ENCODE data around the gene E2F2.

The E2F2 gene

GRCh38 chr1:23528250-23528978, 2.6 kb downstream of the E2F2 start (continued):
- TF ChIP-seq ZXDB (tag by site-specific recombination; IDR thresholded peaks at IDR 0.05) (peak; percentile 9; the same call in 1 of the 2 replicates), SP2 (tag by site-specific recombination; IDR thresholded peaks at IDR 0.05) (peak; percentile 59), ZNF341 (tag by site-specific recombination; IDR thresholded peaks at IDR 0.05; ENCODE audit: low read depth) (peak; percentile 88), ZFHX2 (tag by site-specific recombination; conservative IDR thresholded peaks at IDR 0.05) (peak; percentile 63; the same call in 1 of the 2 replicates), ZNF16 (tag by site-specific recombination; IDR thresholded peaks at IDR 0.05; ENCODE audit: low read depth) (no peak), ZSCAN4 (tag by site-specific recombination; IDR thresholded peaks at IDR 0.05) (no peak), ZBTB8A (tag by site-specific recombination; IDR thresholded peaks at IDR 0.05) (peak; percentile 70), ZSCAN16 (tag by site-specific recombination; IDR thresholded peaks at IDR 0.05) (no peak), ZBTB20 (tag by site-specific recombination; IDR thresholded peaks at IDR 0.05) (peak; percentile 97), ZNF621 (tag by site-specific recombination; IDR thresholded peaks at IDR 0.05) (no peak), ZNF449 (tag by site-specific recombination; IDR thresholded peaks at IDR 0.05) (peak; percentile 61; the same call in 1 of the 2 replicates), KLF8 (tag by site-specific recombination; IDR thresholded peaks at IDR 0.05) (peak; percentile 16; the same call in 1 of the 2 replicates), KLF9 (tag by site-specific recombination; IDR thresholded peaks at IDR 0.05; ENCODE audit: low read depth) (peak; percentile 80), KLF17 (tag by site-specific recombination; IDR thresholded peaks at IDR 0.05) (0 out of 2 replicates have a peak, but pooled peaks have one; percentile 52), ZNF704 (tag by site-specific recombination; IDR thresholded peaks at IDR 0.05) (no peak), ZNF488 (tag by site-specific recombination; IDR thresholded peaks at IDR 0.05) (no peak), EGR2 (tag by site-specific recombination; IDR thresholded peaks at IDR 0.05; ENCODE audit: low read depth) (peak; percentile 55; the same call in 1 of the 2 replicates), ZNF692 (tag by site-specific recombination; IDR thresholded peaks at IDR 0.05) (peak; percentile 86), HIC1 (tag by site-specific recombination; IDR thresholded peaks at IDR 0.05) (peak; percentile 72; the same call in 1 of the 2 replicates), ZNF660 (tag by site-specific recombination; IDR thresholded peaks at IDR 0.05) (peak; percentile 58; the same call in 1 of the 2 replicates), ZNF335 (tag by site-specific recombination; conservative IDR thresholded peaks at IDR 0.05) (peak; percentile 48), OSR2 (tag by site-specific recombination; IDR thresholded peaks at IDR 0.05) (peak; percentile 40; the same call in 1 of the 2 replicates), KLF7 (tag by site-specific recombination; IDR thresholded peaks at IDR 0.05; ENCODE audit: borderline replicate concordance) (peak; percentile 90)
